HG03442 (cell line): Measurements from ENCODE around the gene EXOSC10.
"Not testable (repeated sequence)": the region's sequence is repeated elsewhere in the genome, so short reads cannot be mapped to it uniquely, and the experiment has no call there.

ENCODE experiments used
- ATAC-seq: cut with Tn5 transposase; IDR thresholded peaks from one replicate; pipeline ENCODE4 v1.9.1; 2021; ENCODE audit warnings: mild to moderate bottlenecking, moderate library complexity; ENCODE audit not compliant: unreplicated experiment

EXOSC10 gene

GRCh38 chr1:11114966-11115365, 15.3 kb upstream of the EXOSC10 start:
- no peak for ATAC-seq

GRCh38 chr1:11109047-11109760, 9.5 kb upstream of the EXOSC10 start:
- ATAC-seq, result no peak

- no peak for ATAC-seq
Measured at GRCh38 chr1:11107599-11107998, 7.9 kb upstream of the EXOSC10 start.

GRCh38 chr1:11105586-11105985, 5.9 kb upstream of the EXOSC10 start:
- ATAC-seq, result no peak

- no peak for ATAC-seq
Measured at GRCh38 chr1:11101347-11101746, 1.7 kb upstream of the EXOSC10 start.

- not testable (repeated sequence) for ATAC-seq
Measured at GRCh38 chr1:11100806-11101205, 1.1 kb upstream of the EXOSC10 start.

GRCh38 chr1:11100149-11100493, 452 bp upstream of the EXOSC10 start:
- ATAC-seq, result no peak

- ATAC-seq, result no peak
Measured at GRCh38 chr1:11098931-11099309, 749 bp downstream of the EXOSC10 start.

- not testable (repeated sequence) for ATAC-seq
Measured at GRCh38 chr1:11083784-11084183, 15.9 kb downstream of the EXOSC10 start.

GRCh38 chr1:11080931-11081330, 18.7 kb downstream of the EXOSC10 start:
- no peak for ATAC-seq

GRCh38 chr1:11078631-11079030, 21.0 kb downstream of the EXOSC10 start:
- no peak for ATAC-seq

GRCh38 chr1:11073398-11073797, 26.3 kb downstream of the EXOSC10 start:
- not testable (repeated sequence) for ATAC-seq

GRCh38 chr1:11072216-11072917, 27.3 kb downstream of the EXOSC10 start:
- no peak for ATAC-seq

- ATAC-seq, result no peak
Measured at GRCh38 chr1:11071463-11072215, 28.0 kb downstream of the EXOSC10 start.

- ATAC-seq, result no peak
Measured at GRCh38 chr1:11070876-11071275, 28.8 kb downstream of the EXOSC10 start.

GRCh38 chr1:11068600-11069473, 30.8 kb downstream of the EXOSC10 start:
- no peak for ATAC-seq

- no peak for ATAC-seq
Measured at GRCh38 chr1:11067716-11068599, 31.7 kb downstream of the EXOSC10 start.

GRCh38 chr1:11065796-11066195, 33.9 kb downstream of the EXOSC10 start:
- ATAC-seq, result no peak

GRCh38 chr1:11064942-11065341, 34.7 kb downstream of the EXOSC10 start:
- ATAC-seq, result no peak
